Rectal smooth muscle tissue (tissue), 1 donor: ENCODE data around the gene PDS5B.

Experiments
- H3K27ac ChIP-seq: one replicate; pipeline ENCODE4 v1.7.0; 2013; ENCODE audit warnings: low read depth, low read length, inconsistent platforms
- H3K27me3 ChIP-seq: one replicate; pipeline ENCODE4 v1.7.0; 2013; ENCODE audit warnings: low read length; ENCODE audit not compliant: control insufficient read depth, insufficient read depth
- H3K36me3 ChIP-seq: one replicate; pipeline ENCODE4 v1.7.0; 2013; ENCODE audit warnings: low read length; ENCODE audit not compliant: control insufficient read depth, insufficient read depth
- H3K4me1 ChIP-seq: one replicate; pipeline ENCODE4 v1.7.0; 2013; ENCODE audit warnings: low read length; ENCODE audit not compliant: control insufficient read depth, insufficient read depth
- H3K4me3 ChIP-seq: one replicate; pipeline ENCODE4 v1.7.0; 2013; ENCODE audit warnings: low read length
- H3K9ac ChIP-seq: one replicate; pipeline ENCODE4 v1.7.0; 2013; ENCODE audit warnings: low read length

The PDS5B gene

GRCh38 chr13:32636711-32637110 lies 50.5 kb downstream of the PDS5B start:
- Histone ChIP-seq H3K9ac (no peak overlapping the region), H3K4me3 (no peak overlapping the region), H3K27ac (no peak overlapping the region), H3K27me3 (no peaks in the 10 kb centered on the region), H3K36me3 (no peaks in the 10 kb centered on the region), H3K4me1 (peaks cover 6% of the 10 kb centered on the region)

- no peaks in the 10 kb centered on the region for H3K27me3 ChIP-seq
- H3K4me3 ChIP-seq: no peak overlapping the region
- H3K4me1 ChIP-seq: peaks cover 3% of the 10 kb centered on the region
Observed at GRCh38 chr13:32638739-32639138, 52.5 kb downstream of the PDS5B start.

GRCh38 chr13:32639502-32640105 lies 53.4 kb downstream of the PDS5B start:
- Histone ChIP-seq H3K36me3 (no peaks in the 10 kb centered on the region), H3K27ac (no peak overlapping the region), H3K4me1 (peaks cover 3% of the 10 kb centered on the region), H3K27me3 (no peaks in the 10 kb centered on the region), H3K9ac (no peak overlapping the region), H3K4me3 (no peak overlapping the region)

More at GRCh38 chr13:32638739-32639138, 52.5 kb downstream of the PDS5B start:
- Histone ChIP-seq H3K36me3 (no peaks in the 10 kb centered on the region), H3K9ac (no peak overlapping the region), H3K27ac (no peak overlapping the region)

GRCh38 chr13:32642316-32642715 lies 56.1 kb downstream of the PDS5B start:
- H3K4me1 ChIP-seq: peaks cover 3% of the 10 kb centered on the region
- H3K36me3 ChIP-seq: no peaks in the 10 kb centered on the region
- H3K27ac ChIP-seq: no peak overlapping the region
- H3K27me3 ChIP-seq: no peaks in the 10 kb centered on the region
- no peak overlapping the region for H3K4me3 ChIP-seq
- H3K9ac ChIP-seq: no peak overlapping the region

GRCh38 chr13:32642858-32643257 lies 56.6 kb downstream of the PDS5B start:
- H3K4me3 ChIP-seq: no peak overlapping the region
- H3K9ac ChIP-seq: no peak overlapping the region
- H3K36me3 ChIP-seq: no peaks in the 10 kb centered on the region
- no peaks in the 10 kb centered on the region for H3K27me3 ChIP-seq
- H3K4me1 ChIP-seq: peaks cover 3% of the 10 kb centered on the region
- no peak overlapping the region for H3K27ac ChIP-seq

DNA sequence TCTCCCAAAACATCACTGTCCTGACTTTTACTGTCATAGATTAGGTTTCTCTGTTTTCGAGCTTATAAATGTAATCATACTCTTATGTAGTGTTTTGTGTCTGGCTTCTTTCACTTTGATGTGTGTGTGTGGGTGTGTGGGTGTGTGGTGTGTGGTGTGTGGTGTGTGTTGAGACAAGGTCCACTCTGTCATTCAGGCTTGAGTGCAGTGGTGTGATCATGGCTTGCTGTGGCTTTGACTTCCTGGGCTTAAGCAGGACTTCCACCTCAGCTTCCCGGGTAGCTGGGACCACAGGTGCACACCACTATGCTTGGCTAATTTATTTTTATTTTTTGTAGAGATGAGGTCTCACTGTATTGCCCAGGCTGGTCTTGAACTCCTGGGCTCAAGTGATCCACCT lies 59.6 kb downstream of the PDS5B start:
- Histone ChIP-seq H3K36me3 (no peaks in the 10 kb centered on the region), H3K27ac (no peak overlapping the region), H3K9ac (no peak overlapping the region), H3K4me3 (no peak overlapping the region), H3K27me3 (no peaks in the 10 kb centered on the region), H3K4me1 (no peaks in the 10 kb centered on the region)

DNA sequence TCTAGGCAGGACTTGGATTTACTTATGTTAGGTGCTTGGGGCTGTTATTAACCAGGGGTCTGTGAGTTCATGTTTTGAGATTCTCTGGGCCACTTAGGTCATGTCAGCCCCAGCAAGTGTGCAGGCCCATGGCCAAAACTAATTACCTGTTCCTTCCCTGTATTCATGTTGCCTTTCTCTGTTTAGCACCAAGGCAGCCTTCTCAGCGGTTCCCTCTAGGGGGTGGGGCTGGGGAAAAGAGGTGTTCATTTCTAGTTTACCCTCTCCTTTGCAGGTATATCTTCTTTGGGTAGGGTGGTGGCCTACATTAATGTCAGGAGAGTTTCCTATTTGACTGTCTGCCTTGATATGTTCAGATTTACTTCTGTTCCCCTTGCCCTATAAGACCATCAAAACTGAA lies 61.7 kb downstream of the PDS5B start:
- Histone ChIP-seq H3K27me3 (no peaks in the 10 kb centered on the region), H3K9ac (no peak overlapping the region), H3K4me3 (no peak overlapping the region), H3K27ac (no peak overlapping the region), H3K36me3 (no peaks in the 10 kb centered on the region), H3K4me1 (no peaks in the 10 kb centered on the region)

DNA sequence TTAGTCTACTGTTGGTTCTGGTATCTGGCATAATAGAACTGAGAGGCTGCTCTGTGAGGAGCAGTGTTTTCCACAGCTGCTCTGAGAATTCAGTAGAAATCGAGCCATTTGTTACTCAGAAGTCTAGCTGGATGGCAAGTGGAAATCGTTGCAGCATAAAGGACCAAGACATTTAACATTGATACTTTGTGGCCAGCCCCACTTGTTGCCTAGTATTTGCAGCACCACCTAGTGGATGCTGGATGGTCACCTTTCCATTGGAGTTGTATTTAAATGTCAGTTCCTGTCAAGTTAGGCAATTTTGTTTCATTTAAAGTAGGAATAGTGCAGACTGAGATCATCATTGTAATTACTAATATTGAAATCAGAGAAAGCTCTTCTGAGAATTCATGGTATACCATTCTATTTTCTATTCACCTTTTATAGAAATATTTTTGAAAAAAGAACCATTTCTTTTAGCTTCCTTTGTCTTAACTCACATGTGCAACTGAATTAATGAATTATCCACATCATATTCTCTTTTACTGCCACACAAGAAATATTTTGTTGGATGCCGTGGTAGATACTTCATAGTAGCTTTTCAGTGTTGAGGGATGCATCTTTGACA lies 64.6 kb downstream of the PDS5B start:
- no peak overlapping the region for H3K27ac ChIP-seq
- H3K4me3 ChIP-seq: no peak overlapping the region
- no peaks in the 10 kb centered on the region for H3K36me3 ChIP-seq
- H3K27me3 ChIP-seq: no peaks in the 10 kb centered on the region
- no peak overlapping the region for H3K9ac ChIP-seq
- no peaks in the 10 kb centered on the region for H3K4me1 ChIP-seq

DNA sequence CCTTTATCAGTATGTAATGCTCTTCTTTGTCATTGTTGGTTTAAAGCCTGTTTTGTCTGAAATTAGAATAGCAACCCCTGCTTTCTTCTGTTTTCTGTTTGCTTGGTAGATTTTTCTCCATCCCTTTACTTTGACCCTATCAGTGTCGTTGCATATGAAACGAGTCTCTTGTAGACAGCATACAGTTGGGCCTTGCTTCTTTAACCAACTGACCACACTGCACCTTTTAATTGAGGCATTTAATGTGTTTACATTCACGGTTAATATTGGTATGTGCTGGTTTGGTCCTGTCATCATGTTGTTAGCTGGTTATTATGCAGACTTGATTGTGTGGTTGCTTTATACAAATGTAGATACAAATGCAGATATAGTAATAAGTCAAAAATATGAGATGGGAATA lies 71.1 kb downstream of the PDS5B start:
- H3K27me3 ChIP-seq: no peaks in the 10 kb centered on the region
- H3K27ac ChIP-seq: no peak overlapping the region
- no peak overlapping the region for H3K4me3 ChIP-seq
- no peaks in the 10 kb centered on the region for H3K36me3 ChIP-seq
- no peak overlapping the region for H3K9ac ChIP-seq
- H3K4me1 ChIP-seq: no peaks in the 10 kb centered on the region

DNA sequence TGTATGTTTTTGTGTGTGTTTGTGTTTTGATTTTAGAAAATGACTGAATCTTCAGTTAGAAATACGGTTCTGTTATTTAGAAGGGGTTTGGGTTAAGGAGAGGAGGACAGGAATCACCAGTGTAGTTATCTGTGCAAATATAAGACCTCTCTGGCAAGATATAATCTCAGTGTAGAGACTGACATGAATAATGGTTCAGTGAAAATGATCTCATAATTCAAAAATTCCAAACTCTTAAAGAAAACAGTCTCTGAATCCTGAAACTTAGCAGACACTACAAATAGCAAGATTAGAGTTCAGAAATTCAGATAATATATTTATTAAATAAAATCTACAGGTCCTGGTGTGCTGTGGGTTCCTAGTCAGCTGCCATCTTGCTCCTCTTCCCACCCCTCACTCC lies 73.5 kb downstream of the PDS5B start:
- Histone ChIP-seq H3K9ac (no peak overlapping the region), H3K36me3 (no peaks in the 10 kb centered on the region), H3K27me3 (no peaks in the 10 kb centered on the region), H3K4me1 (no peaks in the 10 kb centered on the region), H3K4me3 (no peak overlapping the region), H3K27ac (no peak overlapping the region)

GRCh38 chr13:32660227-32660626 lies 74.0 kb downstream of the PDS5B start:
- Histone ChIP-seq H3K4me3 (no peak overlapping the region), H3K27ac (no peak overlapping the region), H3K36me3 (no peaks in the 10 kb centered on the region), H3K9ac (no peak overlapping the region), H3K27me3 (no peaks in the 10 kb centered on the region), H3K4me1 (no peaks in the 10 kb centered on the region)

- no peaks in the 10 kb centered on the region for H3K36me3 ChIP-seq
- H3K27ac ChIP-seq: no peak overlapping the region
- H3K27me3 ChIP-seq: no peaks in the 10 kb centered on the region
- no peak overlapping the region for H3K4me3 ChIP-seq
- H3K4me1 ChIP-seq: no peaks in the 10 kb centered on the region
- no peak overlapping the region for H3K9ac ChIP-seq
Observed at GRCh38 chr13:32661685-32662084, 75.4 kb downstream of the PDS5B start.

DNA sequence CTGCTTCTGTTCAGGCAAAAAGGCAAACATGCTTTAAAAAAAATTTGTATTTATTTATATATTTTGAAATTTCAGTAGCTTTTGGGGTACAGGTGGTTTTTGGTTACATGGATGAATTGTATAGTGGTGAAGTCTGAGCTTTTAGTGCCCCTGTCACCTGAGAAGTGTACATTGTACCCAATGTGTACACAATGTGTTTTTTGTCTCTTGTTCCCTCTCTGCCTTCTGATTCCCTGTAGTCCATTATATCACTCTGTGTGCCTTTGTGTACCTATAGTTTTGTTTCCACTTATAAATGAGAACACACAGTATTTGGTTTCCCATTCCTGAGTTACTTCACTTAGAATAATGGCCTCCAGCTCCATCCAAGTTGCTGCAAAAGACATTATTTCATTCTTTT lies 77.4 kb downstream of the PDS5B start:
- Histone ChIP-seq H3K27me3 (no peaks in the 10 kb centered on the region), H3K27ac (no peak overlapping the region), H3K4me3 (no peak overlapping the region), H3K36me3 (no peaks in the 10 kb centered on the region), H3K9ac (no peak overlapping the region), H3K4me1 (no peaks in the 10 kb centered on the region)
